NCI-H146 (cell line): ENCODE data around the gene NDFIP1.
"Not testable (repeated sequence)": the region's sequence is repeated elsewhere in the genome, so short reads cannot be mapped to it uniquely, and the experiment has no call there.

ENCODE experiments used
- DNase-seq: peaks from one replicate; lab custom pipeline; 2025; lab: John Stamatoyannopoulos, UW

Gene NDFIP1, protein sequence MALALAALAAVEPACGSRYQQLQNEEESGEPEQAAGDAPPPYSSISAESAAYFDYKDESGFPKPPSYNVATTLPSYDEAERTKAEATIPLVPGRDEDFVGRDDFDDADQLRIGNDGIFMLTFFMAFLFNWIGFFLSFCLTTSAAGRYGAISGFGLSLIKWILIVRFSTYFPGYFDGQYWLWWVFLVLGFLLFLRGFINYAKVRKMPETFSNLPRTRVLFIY

DNA sequence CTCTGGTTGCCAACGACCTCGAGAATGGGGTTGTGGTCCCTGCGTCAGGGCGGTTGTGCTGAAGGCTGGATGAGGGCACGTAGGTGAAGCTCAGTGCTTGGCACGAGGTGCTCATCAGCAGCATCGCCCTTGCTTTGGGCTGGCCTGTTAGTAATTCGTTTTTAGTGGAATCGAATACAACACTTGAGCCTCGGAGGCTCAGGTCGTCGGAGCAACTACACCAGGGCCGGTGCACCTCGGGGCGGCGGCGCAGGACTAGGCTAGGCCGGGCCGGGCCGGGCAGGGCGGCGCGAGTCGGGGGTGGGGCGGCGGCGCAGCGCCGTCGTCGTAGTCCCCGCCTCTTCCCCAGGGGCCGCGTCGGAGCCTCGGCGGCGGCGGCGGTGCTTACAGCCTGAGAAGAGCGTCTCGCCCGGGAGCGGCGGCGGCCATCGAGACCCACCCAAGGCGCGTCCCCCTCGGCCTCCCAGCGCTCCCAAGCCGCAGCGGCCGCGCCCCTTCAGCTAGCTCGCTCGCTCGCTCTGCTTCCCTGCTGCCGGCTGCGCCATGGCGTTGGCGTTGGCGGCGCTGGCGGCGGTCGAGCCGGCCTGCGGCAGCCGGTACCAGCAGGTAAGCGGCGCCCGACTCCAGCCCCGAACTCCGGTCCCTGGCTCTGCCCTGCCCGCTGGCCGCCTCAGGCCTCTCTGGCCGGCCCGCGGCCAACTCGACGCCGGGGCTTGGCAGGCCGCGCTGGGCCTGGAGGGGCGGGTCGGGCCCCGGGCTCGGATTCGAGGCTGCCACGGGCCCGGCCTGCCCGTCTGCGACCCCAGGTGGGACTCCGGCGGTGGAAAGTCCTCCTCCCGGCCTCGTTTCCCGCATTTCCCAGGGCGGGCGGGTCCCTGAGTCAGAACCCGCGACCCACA is at the start of gene NDFIP1:
Gene NDFIP1, plus strand, starts transcription at position 348 of the 899 bp plus-strand sequence. Its CDS starts 196 bp downstream, at position 544.
- peak; percentile 71 for DNase-seq

DNA sequence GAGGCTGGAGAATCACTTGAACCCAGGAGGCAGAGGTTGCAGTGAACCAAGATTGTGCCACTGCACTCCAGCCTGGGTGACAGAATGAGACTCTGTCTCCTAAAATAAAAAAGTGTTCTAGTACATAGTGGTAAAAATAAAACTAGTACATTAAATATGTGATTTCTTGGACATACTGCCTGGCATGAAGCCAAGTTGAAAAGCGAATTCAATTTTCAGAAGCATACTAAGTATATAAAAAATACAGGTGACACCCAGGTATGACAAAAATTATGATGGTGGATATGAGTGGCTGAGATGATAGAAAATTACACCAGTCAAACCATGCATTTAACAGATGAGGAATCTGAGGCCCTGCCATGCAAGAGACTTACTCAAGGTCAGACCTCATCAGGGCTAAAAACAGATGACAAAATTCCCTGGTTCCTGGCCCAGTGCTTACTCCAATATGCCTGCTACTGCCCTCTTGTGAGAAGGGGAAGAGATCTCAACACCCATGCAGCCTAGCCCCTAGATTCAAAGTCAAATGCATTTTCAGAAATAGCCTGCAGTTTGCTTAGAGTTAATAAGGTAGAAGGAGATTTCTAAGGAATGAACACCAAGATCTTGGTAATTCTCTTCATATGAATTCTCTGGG is 49.2 kb upstream of the NDFIP1 start:
- no peak for DNase-seq

DNA sequence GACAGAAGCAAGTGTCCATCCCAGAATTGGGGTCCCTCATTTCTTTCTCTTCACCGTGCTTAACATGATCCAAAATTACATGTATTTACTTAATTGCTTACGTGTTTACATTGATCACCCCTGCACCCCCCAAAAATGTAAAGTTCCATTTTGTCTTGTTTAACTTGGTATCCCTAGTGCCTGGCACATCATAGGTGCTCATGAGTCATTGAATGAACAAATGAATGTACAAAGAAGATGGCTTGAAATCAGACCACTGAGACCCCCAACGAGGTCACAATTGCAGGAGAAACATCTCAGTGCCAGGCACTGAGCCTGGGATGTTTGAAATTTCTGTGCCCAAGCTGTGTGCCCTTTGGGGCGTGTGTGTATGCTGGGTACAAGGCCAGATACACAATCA is 45.2 kb upstream of the NDFIP1 start:
- DNase-seq: no peak

DNA sequence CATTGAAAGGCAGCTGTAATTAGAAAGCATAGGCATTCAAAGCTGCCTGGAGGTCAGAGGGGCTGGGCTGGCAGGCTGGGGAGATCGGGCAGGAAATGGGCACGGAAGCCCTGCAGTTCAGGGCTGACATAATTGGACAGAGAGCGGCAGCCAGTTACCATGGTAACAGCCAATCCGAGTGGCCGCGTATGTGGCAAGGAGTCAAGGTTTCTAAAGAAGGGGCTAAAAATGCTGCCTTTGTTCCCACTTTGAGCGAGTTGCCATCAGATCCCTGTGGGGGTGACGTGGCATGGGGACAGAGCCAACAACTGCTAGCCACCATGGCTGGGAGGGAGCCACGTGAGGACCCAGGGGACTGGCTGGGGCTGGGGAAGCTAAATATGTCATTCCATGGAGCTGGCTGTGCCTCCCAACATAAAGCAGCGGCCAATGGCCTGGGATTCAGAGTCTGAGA is 44.7 kb upstream of the NDFIP1 start:
- peak; percentile 62 for DNase-seq

DNA sequence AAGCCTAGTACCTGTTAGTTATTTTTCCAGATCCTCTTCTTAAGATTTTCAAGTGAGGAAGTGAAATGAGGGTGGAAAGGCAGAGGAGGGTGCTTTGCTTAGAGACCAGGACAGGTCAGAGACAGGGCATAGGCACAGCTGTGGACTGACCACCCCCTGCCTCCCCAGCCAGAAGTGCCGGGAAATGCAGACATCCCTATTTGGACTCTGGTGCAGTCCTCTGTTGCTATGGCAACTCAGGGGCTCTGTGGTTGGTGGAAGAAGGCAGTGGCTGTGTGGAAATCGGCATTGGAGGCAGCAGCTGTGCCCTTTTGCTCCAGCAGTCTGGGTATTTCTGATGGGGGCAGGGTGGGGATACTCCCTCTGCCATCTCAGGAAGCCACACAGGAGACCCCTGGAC is 43.3 kb upstream of the NDFIP1 start:
- DNase-seq: peak; percentile 38

DNA sequence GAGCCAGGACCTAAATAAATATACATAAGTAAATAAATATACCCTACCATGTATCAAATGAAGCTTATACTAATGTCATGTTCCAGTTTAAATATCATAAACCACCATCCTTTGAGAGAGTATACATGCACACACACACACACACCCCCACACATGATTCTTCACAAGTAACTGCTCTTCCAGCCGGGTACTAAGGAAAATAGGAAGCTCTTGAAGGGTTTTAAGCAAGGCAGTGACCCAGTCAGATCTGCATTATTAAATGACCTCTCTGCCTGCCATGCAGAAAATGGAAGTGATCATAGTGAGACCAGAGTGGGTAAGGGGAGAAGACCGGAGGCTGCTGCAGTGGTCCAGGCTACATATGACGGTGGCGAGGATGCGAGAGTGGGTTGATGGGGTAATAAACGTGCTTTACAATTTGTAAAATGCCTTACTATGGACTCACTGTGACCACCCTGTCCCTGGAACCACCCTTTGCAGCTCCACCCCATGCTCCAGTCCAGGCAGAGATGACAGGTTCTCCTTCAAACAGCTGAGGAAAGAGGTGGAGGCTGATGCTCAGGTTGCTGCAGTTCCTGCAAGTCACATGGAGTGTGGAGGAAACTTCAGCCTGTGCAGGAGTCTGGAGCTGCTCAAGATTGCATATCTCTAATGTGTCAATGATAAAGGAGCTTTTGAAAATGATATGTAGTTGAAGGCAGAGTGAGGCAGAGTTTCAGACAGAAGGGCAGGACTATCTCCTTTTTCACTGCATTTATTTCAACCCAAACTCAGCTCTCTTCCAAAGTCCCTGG is 38.8 kb upstream of the NDFIP1 start:
- no peak for DNase-seq

DNA sequence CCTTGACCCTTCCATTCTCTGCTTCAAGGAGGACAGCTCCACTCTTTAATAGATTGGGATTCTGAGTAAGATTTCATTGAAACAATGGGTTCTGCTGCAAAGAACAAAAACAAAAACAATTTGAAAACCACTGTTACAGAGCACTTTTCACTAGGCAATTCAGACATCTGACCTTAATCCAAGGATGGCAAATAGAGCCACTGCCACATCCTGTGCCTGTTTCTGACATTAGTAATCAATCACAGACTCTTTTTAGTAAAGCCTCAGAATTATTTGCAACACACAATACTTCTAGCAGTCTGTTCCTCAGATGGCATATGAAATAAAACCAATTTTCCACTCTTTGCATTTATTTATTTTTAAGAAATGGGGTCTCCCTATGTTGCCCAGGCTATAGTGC is 37.8 kb upstream of the NDFIP1 start:
- no peak for DNase-seq

DNA sequence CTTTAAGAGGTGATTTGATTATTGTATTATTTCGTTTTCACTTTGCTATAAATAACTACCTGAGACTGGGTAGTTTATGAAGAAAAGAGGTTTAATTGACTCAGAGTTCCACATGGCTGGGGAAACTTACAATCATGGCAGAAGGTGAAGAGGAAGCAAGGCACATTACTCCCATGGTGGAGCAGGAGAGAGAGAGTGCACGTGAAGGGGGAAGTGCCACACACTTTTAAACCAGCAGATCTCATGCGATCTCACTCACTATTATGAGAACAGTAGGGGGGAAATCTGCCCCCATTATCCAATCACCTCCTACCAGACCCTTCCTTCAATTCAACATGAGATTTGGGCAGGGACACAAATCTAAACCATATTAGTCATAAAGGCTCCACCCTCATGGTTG is 36.1 kb upstream of the NDFIP1 start:
- DNase-seq: no peak

DNA sequence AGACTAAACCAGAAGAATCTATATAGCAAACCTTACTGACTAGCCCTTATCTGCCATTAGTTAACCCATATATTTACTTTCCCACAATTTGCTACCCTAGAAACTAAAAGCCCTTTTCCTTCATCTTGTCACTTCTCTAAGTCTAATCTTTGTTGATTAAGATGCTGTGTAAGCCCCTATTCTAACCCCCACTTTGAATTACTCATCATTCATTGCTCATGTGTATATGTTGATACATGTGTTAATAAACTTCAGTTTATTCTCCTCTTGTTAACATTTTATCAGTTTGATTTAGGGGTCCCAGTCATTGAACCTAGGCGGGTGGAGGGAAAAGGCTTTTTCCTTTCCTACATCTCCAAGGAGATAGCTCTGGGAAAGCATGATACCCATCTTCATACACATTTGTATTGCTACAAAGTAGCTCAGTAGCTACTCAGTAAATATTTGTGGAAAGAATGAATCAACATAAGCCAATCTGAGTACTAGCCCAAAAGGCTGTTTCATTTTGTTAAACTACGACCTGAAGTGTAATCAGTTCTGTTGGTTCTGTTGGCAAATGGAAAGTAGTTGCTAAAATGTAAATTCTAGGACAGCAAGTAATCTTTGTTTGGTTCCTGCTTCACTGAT is 35.1 kb upstream of the NDFIP1 start:
- no peak for DNase-seq

DNA sequence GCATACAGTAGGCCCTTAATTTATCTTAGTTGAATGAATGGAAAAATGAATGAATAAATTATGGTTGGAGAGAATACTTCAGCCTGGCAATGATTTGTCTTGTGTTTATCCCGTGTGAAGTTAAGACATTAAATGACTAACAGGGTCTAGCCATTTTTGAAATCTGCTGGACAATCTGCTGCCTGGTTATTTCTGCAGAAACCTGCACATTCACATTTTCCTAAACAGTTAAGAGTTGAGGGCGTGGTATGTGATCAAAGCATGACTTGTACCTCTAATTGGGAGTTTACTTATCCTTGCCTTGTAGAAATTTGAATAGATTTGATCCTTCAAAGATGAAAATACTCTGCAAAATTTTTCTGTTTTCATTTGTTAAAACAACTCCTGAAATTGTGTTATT is 34.6 kb upstream of the NDFIP1 start:
- DNase-seq: no peak

DNA sequence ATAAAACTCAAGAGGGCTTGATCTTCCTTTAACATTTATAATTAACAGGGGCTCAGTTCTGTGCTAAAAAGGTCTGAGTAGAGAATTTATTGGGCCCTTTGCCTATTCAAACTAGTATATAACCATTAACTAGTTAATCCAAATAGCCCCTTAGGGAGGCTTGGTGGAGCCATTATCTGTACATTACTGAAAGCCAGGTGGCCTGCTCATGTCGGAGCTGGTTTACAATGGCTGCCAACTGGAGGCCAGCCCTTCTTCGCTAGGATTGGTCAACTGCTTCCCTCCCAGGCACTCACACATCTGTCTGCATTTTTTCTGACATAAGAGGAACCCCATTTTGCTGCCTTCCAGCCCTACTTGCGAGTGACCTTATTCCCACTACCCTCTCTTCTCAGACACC is 30.4 kb upstream of the NDFIP1 start:
- DNase-seq: no peak

DNA sequence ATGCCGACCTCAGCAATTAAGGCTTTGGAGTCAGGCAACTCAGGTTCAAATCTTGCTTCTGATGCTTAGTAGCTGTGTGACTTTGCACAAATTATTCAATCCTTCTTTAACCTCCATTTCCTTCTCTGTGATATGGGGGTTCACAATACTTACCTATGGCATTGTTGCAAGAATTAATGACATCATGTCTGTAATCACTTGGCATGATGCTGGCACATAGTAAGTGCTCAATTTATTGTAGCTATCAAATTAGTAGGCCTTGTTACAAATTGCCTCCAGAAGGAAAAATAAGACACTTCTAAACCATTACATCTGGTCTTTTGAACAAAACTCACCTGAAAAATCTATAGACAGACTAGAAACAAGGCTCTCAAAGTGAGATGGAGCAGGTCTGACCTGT is 29.9 kb upstream of the NDFIP1 start:
- no peak for DNase-seq

DNA sequence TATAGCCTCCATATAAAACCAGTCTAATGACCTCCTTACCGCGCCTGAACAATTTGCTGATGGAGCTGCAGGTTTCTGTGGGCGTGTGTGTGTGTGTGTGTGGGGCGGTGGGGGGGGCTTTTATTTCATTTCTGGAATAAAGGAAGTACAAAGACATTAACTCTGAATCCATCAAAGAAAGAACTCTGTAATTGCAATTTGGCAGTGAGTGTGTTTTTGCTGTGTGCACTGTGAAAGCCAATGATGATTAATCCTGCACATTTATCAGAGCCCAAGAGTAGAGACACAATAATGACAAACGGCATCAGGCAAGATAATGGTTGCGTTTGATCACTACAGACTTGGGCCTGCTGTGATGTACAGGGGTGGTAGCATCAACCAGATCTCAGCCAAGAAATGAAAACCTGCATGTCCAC is 29.3 kb upstream of the NDFIP1 start:
- DNase-seq: no peak

DNA sequence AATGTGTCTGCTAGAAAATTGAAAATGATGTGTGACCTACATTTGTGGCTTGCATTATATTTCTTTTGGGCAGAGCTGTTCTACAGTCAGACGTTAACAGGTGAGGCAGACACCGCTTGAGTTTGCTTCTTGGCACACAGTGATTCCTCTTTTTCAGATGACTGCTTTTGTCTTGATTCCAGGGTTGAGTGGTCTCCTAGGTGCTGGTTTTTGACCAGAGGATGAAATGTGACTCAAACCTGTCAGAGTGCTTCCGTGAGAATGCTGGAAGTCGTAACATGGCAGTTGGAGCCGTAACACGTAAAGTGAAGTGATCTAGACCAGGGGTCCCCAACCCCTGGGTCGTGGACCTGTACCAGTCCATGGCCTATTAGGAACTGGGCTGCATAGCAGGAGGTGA is 28.3 kb upstream of the NDFIP1 start:
- DNase-seq: no peak

DNA sequence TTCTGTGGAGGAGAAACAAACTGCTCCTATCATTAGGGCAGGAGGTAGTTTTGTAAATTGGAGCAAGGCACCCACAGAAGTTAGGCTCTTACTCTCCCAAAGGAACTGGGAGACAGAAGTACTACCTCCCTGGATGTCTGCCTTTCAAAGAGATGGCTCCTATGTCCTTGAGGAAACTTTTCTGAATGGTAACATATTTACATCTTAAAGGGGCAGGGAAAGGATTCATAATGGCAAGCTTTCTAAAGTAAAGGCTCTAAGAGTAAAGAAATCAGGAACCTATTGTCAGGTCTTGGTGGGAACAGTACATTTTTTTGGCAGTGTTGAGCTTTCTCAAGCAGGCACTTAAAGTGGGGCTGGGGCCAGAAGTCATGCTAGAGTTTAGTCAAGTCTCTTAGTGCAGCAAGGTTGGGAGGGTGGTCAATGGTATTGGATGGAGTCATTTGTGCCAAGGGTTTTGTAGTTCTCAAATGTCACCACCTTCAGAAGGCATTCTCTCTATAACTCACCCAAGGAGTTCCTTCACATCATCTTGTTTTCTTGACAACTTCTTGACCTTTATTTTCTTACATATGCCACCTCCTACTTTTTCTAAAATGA is 26.3 kb upstream of the NDFIP1 start:
- DNase-seq: no peak

DNA sequence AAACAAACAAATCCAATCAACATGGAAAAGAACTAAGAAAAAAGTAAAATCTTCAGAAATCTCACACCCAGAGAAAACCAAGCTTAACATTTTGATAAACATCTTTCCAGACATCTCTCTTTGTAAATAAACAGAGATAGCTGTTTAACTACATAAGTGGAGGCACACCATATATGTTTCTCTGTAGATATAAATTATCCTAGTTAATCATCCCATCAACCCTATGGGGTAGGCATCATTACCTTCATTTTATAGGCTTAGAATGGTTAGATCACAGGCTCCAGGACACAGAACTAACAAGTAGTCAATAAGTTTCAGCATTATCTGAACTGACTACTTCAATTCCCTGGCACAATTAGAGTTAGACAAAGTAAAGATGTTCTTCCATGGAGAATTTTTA is 22.4 kb upstream of the NDFIP1 start:
- DNase-seq: no peak

DNA sequence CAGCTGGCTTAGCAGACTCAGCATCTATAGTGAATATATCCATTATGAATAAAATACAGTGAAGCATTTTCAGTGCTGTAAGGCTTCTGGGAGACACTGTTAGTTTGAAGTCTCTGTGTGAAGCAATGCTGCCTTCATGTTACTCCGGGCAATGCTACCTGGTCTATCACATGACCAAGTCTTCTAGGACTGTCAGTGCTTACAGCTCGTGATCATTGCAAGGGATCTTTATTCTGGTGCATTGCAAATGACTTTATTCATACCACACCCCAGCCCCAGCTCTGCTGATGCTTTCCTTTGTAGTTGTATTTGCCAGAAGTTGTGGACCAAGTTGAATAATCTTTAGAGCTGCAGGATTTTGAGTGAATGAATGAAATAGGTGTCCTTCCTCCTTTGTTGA is 21.9 kb upstream of the NDFIP1 start:
- no peak for DNase-seq

DNA sequence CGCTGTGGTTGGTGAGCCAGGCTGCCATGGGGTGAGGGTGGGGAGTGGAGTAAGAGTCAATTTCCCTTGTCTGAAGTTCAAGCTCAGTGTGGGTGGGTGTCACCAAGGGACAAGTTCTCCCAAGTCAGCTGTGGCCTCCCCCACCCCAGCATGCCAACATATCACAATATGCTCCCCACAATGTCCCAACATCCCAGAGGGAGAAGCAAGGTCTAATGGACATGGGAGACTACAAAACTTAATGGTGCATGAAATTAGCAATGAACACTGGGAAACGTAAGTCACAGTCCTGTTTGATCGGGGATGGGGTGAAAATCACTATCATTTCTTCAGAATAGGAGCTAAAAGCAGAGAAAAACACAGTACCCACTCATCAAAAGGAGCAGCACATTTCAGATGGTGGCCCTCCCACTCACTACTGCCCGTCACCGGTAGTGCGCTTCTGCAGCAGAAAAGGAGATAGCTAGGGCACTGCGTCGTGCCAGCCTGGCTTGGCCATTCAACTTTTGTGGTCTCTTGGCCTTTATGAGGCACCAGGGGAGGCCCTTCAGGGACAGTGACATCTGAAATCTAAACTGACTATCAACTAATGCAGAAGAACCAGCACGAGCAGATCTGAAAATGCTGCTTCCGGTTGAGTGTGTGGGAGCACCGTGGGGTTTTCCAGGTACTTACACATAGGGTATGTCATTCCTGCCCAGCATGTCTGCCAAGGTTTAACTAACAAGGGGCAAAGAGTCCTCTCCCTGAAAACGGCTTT is 20.5 kb upstream of the NDFIP1 start:
- DNase-seq: no peak

DNA sequence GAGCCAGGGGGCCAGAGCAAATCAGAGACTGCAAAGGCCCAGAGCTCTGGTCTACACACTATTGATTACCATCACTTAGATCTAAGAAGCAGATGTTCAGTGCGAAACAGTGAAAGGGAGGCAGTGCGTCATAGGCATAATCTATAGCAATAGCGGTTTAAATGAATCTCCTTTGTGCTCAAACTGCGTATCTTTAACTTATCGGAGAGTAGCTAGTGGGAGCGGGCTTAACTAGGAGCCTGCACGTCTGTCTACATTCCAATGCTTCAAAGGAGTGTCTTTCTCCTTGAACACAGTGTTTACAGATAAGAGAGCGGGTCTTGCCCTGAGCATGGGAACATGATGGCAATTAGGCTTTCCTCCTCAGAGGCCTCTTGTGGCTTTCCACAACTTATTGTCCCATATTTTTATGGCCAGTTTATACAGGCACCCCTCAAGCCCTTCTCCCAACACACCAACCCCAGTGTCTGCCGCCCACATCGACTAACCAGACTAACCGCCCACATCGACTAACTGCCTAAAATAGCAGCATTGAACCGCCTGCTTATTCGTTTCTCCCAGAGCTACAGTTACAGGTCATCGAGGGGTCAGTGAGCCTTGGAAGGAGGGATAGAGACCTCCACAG is 19.6 kb upstream of the NDFIP1 start:
- DNase-seq: not testable (repeated sequence)

DNA sequence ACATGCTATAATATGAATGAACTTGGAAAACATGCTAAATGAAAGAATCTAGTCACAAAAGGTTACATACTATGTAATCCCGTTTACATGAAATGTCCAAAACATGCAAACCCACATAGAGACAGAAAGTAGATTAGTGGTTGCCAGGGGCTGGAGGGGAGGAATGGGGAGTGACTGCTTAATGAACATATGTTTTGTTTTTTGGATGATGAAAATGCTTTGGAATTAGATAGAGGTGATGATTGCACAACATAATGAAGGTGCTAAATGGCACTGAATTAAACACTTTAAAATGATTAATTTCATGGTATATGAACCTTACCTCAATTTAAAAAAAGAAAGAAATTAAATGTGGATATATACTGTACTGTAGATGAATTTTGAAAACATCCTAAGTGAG is 17.6 kb upstream of the NDFIP1 start:
- DNase-seq: no peak
